Heart left ventricle (tissue), 13 donors: Measurements from ENCODE around the gene GGNBP2.

Experiments
- POLR2A ChIP-seq, 2 donors: fragments of 450-650 bp; IDR thresholded peaks; one replicate each; pipeline ENCODE4 v1.6.1; 2017; ENCODE audit warnings: antibody characterized with exemption in 2 of 2, mild to moderate bottlenecking in 2 of 2, moderate library complexity in 2 of 2
- TF ChIP-seq, protein P1 (sequence below), 12 donors: fragments of 200-600 bp; sonication (generic) in 4 of 12; IDR thresholded peaks; one replicate each; pipeline versions ENCODE4 v1.5.0 to v1.8.0; 2018 to 2022; ENCODE audit warnings: antibody characterized with exemption in 12 of 12, mild to moderate bottlenecking in 5 of 12
- donor health status: ischemic (EF 13 %, LVEDD 7.1; RV severe dilation, severe dysfunction).
- donor health status: DM: no; HTN: yes; CAD: no.
- donor health status: DM: no; HTN: no; CAD: no.
- donor health status: ischemic (EF 25% LVEDD 6.9; RV normal size, moderate dysfunction).
- donor health status: ischemic (EF 25% LVEDD 5.7; RV mildly dilated, moderate dysfunction).
- donor health status: ischemic (EF 35%, LVEDD 5.7; RV mildly dilated, moderate dysfunction).
- donor health status: nonischemic (EF 11% LVEDD 7.7; RV severe dilation, severe dysfunction).
- donor health status: DM: yes; HTN: yes; CAD: no.
- donor health status: PGD.
- donor health status: ischemic (EF 29% LVEDD 5.4; RV normal size, mild dysfunction).
- donor health status: nonischemic (EF 23%, LVEDD 6.1; RV moderate dilation, normal function).

DNA sequence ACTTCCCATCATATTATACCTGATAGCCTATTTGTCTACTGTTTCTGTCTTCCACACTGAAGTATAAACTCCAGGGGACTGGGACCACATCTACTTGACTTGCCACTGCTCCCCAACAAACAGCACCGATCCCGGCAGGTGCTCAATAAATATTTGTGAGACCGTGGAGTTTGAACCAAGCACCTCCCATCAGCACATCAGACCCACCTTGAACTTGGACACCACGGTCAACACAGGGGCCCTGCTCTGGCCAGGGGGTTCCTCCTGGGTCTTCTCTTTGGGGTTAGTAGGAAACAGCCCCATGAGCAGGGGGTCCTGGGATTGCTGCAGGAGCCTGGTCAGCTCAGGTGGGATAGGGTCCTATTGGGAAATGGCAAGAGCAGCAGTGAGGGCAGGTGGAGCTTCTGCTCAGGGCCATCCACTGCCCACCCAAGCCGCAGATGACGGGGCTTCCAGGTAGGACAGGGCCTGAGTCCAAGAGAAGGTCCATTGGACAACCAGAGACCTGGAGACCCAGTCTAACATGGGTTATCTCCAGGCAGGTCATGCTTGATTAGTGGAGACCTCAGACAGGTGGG, 38.4 kb upstream of the GGNBP2 start:
- TF ChIP-seq, protein P1, sequence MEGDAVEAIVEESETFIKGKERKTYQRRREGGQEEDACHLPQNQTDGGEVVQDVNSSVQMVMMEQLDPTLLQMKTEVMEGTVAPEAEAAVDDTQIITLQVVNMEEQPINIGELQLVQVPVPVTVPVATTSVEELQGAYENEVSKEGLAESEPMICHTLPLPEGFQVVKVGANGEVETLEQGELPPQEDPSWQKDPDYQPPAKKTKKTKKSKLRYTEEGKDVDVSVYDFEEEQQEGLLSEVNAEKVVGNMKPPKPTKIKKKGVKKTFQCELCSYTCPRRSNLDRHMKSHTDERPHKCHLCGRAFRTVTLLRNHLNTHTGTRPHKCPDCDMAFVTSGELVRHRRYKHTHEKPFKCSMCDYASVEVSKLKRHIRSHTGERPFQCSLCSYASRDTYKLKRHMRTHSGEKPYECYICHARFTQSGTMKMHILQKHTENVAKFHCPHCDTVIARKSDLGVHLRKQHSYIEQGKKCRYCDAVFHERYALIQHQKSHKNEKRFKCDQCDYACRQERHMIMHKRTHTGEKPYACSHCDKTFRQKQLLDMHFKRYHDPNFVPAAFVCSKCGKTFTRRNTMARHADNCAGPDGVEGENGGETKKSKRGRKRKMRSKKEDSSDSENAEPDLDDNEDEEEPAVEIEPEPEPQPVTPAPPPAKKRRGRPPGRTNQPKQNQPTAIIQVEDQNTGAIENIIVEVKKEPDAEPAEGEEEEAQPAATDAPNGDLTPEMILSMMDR (IDR thresholded peaks at IDR 0.05): no peak
- no peak for TF ChIP-seq POLR2A (IDR thresholded peaks at IDR 0.05)
